Stimulated activated CD8-positive, alpha-beta memory T cell treated with anti-CD3 and anti-CD28 coated beads, Interleukin-15, amount 100 ng/mL, for 1 hour (primary cell): ENCODE data around the gene CRK.
"Not testable (repeated sequence)": the region's sequence is repeated elsewhere in the genome, so short reads cannot be mapped to it uniquely, and the experiment has no call there.

Experiments used
- DNase-seq: peaks from one replicate; pipeline ENCODE4 v3.0.0-alpha.2; 2020; ENCODE audit warnings: low read depth

CRK gene

GRCh38 chr17:1467898-1468492, 12.0 kb upstream of the CRK start:
- DNase-seq = no peak

DNA sequence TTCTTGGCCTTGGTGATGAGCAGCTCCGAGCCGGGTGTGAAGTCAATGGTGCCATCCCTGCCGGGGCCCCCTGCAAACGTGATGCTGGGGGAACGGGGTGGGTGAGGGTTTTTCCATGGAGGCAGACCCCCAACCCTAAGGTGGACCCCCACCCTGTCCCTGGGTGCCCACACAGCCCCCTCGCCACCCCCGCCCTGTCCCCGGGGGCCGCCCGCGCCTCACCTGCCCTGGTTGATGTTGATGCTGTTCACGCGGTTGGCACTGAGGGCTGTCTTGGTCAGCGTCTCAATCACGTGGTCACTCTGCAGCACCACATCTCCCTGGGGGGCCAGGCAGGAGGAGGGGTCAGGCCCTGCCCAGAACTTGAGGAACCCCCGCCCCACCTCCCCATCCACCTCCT, 11.2 kb upstream of the CRK start:
- no peak for DNase-seq

- DNase-seq = no peak
These were observed 8.2 kb upstream of the CRK start for GRCh38 chr17:1464186-1464585.

- no peak for DNase-seq
These were observed 6.4 kb upstream of the CRK start for GRCh38 chr17:1462164-1463112.

DNA sequence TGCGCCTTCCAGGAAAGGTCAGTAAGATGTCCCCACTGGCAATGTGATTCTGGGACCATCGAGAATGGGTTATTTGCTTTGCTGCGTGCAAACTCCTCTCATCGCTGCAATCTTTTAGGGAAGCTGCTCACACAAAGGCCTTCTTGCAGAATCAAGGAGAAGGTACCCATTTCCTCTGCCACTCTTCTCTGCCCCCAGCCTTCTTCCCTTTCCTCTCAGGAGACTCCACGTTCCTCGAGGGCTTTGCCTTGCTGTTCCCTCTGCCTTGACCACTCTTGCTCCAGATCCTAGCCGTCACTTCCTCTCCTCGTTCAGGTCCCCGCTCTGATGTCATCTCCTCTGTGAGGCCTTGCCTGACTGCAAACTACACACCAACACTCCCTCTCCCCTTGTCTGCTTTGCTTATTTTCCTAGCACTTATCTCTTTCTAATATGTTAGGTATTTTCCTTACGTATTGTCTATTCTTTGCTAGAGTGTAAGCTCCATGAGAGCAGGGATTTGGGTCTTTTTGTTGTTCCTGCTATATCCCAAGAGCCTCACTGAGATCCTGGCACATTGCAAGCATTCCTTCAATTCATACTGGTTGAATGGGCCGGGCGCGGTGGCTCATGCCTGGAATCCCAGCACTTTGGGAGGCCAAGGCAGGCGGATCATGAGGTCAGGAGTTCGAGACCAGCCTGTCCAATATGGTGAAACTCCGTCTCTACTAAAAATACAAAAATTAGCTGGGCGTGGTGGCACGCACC, 5.3 kb upstream of the CRK start:
- no peak for DNase-seq

DNA sequence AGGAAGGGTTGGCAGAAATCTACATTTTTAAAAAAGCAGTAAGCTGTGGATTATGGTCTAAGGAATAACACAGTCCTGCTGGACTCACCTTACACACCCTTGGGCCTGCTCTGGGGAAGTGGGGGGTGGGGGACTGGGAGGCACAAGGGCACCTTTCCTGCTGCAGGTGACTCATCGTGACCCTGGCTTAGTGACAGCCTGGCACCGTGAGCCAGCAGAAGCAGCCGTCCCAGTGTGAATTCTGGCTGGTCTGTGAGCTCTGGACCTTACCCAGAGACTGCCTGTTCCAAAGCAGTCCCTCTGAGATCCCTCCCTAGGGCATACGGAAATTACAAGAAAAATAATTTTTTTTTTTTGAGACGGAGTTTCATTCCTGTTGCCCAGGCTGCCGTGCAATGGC, 4.2 kb upstream of the CRK start:
- no peak for DNase-seq

- DNase-seq = no peak
These were observed 688 bp downstream of the CRK start for GRCh38 chr17:1455291-1455796.

DNA sequence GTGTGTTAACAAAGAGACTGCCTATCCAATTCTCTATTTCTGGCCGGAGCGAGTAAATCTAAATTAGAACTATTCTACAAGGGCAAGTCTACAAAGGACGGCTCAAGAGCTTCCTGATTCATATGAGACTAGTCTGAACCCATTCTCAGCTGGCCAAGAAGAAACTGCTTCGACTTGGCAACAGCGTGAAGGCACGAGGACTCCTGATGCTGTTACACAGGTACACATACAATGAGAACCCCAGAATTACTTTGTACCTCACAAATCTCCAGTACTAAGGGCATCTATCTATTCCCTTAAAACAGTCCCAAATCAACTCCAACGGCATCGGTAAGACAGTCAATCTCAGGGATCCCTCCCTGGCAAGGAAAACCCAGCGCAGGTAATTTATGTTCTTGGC, 1.5 kb downstream of the CRK start:
- no peak for DNase-seq

- DNase-seq = not testable (repeated sequence)
These were observed 2.3 kb downstream of the CRK start for GRCh38 chr17:1453694-1454093.

DNA sequence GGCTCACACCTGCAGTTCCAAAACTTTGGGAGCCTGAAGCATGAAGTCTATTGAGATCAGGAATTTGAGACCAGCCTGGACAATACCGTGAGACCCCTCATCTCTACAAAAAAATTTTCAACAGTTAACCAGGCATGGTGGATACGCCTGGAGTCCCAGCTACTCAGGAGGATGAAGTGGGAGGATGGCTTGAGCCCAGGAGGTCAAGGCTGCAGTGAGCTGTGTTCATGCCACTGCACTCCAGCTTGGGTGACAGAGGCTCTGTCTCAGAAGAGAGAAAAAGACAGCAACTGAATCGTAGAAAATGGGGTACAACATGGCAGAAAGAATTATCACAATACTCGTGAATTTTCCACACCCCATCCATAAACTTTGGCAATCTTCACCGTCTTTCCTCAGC, 3.2 kb downstream of the CRK start:
- no peak for DNase-seq

DNA sequence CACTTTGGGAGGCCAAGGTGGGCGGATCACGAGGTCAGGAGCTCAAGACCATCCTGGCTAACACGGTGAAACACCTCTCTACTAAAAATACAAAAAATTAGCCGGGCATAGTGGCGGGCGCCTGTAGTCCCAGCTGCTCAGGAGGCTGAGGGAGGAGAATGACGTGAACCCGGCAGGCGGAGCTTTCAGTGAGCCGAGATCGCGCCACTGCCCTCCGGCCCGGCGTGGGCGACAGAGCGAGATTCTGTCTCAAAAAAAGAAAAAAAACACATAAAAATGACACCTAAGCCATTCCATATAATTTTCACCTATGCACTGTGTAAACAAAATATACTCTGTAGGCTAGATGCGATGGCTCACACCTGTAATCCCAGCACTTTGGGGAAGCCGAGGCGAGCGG, 5.8 kb downstream of the CRK start:
- DNase-seq = not testable (repeated sequence)

- DNase-seq = no peak
These were observed 6.5 kb downstream of the CRK start for GRCh38 chr17:1449412-1449967.

DNA sequence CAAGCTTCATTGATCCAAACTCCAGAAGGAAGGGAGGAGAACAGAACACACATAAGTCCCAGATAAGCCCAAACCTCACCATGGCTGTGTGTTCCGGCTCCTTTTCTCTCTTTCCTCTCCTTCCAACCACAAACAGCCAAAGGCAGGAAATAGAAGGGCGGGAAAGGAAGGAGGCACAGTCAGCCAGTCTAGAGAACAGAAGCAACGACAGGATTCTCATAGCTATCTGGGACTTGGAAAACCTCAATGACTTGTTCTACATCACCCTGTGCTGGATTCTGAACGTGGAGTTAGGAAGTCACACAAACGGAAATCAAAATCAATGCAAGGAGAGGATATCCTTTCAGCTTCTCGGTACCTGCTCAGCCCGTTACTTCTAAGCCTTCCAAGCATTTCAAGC, 9.0 kb downstream of the CRK start:
- no peak for DNase-seq

GRCh38 chr17:1446201-1446600, 9.8 kb downstream of the CRK start:
- no peak for DNase-seq

DNA sequence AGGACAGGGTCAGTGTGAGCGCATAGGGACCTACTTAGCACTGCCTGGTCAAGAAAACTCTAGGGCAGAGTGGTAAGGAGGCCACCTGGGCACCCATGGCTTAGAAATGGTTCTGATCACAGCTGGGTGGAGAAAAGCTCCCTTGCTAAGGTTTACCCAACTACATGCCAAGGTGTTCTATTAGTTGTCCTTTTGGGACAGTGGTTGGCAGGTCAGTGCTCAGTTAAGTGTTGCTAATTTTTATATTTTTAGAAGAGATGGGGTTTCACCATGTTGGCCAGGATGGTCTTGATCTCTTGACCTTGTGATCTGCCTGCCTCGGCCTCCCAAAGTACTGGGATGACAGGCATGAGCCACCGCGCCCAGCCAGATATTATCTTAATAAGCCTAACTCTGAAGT, 10.3 kb downstream of the CRK start:
- DNase-seq = not testable (repeated sequence)

DNA sequence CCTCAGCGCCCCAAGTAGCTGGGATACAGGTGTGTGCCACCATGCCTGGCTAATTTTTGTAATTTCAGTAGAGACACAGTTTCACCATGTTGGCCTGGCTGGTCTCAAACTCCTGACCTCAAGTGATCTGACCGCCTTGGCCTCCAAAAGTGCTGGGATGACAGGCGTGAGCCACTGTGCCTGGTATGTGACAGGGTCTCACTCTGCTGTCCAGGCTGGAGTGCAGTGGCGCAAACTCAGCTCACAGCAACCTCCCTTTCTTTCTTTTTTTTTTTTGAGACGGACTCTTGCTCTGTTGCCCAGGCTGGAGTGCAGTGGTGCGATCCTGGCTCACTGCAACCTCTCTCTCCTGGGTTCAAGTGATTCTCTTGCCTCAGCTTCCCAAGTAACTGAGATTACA, 13.3 kb downstream of the CRK start:
- not testable (repeated sequence) for DNase-seq

- DNase-seq = no peak
These were observed 13.8 kb downstream of the CRK start for GRCh38 chr17:1442187-1442586.

GRCh38 chr17:1440921-1441320, 15.1 kb downstream of the CRK start:
- no peak for DNase-seq

GRCh38 chr17:1438593-1439083, 17.4 kb downstream of the CRK start:
- DNase-seq = no peak

GRCh38 chr17:1435326-1435725, 20.7 kb downstream of the CRK start:
- DNase-seq = no peak

DNA sequence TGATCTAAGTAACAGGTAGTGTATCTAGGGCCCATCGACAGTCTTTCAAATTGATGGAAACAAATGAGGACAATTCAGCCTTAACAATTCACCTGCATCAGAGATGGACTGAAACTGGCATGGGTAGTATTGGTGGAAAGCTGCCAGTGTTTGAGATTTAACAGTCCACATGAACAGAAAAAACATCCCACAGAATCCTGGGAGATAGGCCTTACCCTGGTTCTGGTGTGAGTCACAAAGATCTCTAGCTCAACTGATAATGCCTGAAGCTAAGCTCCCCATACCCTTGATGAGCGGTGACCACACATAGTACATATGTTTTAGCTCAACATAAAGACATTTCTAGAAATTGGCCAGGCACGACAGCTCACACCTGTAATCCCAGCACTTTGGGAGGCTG, 21.9 kb downstream of the CRK start:
- DNase-seq = no peak

- no peak for DNase-seq
These were observed 24.4 kb downstream of the CRK start for GRCh38 chr17:1431631-1432104.
